ENCODE results near the gene ZCCHC14. TPM values are rescaled to one million over a fixed set of nuclear protein-coding genes. Genes with fewer than 3 reads are reported as not detected.

The ZCCHC14 gene
- total and polyA plus RNA-seq, 11 donors = 6.4 to 18.4 (median 16.1) TPM

DNA sequence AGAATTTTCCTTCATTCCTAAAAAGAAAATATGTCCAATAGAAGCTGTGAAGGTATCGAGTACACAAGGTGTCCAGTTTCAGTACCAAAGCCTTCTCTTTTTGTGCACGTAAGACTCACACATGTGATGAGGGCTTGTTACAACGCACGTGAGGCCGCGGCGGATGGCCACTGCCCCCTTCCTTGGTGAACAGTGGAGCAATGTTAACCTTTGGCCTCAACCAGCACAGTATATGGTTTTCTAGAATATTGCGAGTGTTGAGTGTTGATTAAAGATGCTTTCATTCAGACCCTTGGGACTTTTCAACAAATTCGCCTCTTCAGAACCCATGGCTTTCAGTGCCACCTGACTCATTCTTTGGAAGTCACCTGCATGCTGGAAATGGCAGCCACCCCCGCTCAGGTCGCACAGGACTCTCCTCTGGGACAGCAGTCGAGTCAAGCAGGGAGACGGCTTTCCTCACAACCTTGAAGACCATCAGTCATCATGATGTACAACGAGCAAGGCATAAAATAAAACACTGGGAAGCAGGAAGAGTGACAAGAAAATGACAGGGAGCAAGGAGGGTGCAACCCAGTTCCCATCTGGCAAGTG, 86.2 kb downstream of the ZCCHC14 start:
- H3K27me3 ChIP-seq = no peaks in the 10 kb centered on the region
- peak overlapping the region in 2 of 12 donors; percentile 31 to 41 for H3K27ac ChIP-seq
- H3K4me3 ChIP-seq = no peak overlapping the region
- intact Hi-C loops (cut with DNase I) = no loop called here
- H3K36me3 ChIP-seq = peaks cover 0 to 100% (median 93%) of the 10 kb centered on the region in 9 donors
- ATAC-seq (no peak), DNase-seq (no peak)
- 86 to 93% (median 91%) methylated on average over 14 of the region's 14 CpGs for WGBS, 4 donors
- no peak for TF ChIP-seq POLR2A (IDR thresholded peaks at IDR 0.05)
- TF ChIP-seq, protein P1, sequence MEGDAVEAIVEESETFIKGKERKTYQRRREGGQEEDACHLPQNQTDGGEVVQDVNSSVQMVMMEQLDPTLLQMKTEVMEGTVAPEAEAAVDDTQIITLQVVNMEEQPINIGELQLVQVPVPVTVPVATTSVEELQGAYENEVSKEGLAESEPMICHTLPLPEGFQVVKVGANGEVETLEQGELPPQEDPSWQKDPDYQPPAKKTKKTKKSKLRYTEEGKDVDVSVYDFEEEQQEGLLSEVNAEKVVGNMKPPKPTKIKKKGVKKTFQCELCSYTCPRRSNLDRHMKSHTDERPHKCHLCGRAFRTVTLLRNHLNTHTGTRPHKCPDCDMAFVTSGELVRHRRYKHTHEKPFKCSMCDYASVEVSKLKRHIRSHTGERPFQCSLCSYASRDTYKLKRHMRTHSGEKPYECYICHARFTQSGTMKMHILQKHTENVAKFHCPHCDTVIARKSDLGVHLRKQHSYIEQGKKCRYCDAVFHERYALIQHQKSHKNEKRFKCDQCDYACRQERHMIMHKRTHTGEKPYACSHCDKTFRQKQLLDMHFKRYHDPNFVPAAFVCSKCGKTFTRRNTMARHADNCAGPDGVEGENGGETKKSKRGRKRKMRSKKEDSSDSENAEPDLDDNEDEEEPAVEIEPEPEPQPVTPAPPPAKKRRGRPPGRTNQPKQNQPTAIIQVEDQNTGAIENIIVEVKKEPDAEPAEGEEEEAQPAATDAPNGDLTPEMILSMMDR (IDR thresholded peaks at IDR 0.05) = no peak
- H3K4me1 ChIP-seq = peaks cover 0 to 21% (median 0%) of the 10 kb centered on the region in 12 donors
- H3K9me3 ChIP-seq = no peaks in the 10 kb centered on the region

DNA sequence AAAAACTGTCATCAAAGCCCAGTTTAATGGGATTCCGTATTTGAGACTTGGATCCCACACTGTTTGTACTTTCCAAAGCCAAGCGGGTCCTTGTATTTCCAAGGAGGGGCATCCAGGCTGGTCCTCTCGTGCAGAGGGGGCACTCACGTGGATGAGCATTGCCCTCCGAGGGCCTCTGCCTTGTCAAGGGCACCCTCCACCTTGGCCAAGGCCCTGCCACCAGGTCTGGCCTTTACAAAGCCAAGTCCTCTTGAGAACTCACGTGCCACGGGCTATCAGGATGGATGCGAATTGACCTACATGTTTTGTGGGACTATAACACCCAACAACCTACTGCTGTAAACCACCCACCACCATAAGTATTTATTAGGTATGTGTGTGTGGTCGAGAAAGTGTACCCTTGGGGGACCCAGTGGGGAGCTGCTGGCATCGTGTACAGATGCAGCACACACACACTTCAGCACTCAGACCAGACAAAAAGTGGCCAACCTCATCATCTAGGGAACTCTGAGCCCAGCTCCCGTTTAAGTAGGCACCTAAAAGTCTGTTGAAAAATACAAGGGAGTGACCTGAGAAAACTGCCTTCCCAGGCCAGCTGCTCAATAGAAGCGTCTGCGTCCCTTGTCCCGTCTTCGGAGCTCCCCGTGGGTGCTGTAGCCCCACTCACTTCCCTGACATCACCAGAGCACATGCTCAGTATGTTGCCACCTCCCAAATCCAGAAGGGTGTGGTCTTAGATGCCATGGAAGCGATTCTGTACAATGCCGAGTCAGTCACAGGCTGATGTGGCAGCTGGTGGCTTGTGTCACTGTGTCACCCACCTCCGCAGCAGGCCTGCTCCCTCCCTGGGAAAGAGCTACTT, 87.8 kb downstream of the ZCCHC14 start:
- peaks cover 0 to 21% (median 0%) of the 10 kb centered on the region in 12 donors for H3K4me1 ChIP-seq
- H3K27me3 ChIP-seq = no peaks in the 10 kb centered on the region
- intact Hi-C loops (cut with DNase I) = no loop called here
- no peak overlapping the region for H3K27ac ChIP-seq
- H3K36me3 ChIP-seq = peaks cover 0 to 99% (median 93%) of the 10 kb centered on the region in 9 donors
- no peak overlapping the region for H3K4me3 ChIP-seq
- ATAC-seq (peak in 3 of 4 donors; percentile 28 to 54 (median 45)), DNase-seq (no peak)
- no peaks in the 10 kb centered on the region for H3K9me3 ChIP-seq
- TF ChIP-seq, protein P1 (IDR thresholded peaks at IDR 0.05) = no peak
- TF ChIP-seq POLR2A (IDR thresholded peaks at IDR 0.05) = no peak
- whole genome bisulfite sequencing, 4 donors = 77 to 87% (median 82%) methylated on average over 19 of the region's 19 CpGs

DNA sequence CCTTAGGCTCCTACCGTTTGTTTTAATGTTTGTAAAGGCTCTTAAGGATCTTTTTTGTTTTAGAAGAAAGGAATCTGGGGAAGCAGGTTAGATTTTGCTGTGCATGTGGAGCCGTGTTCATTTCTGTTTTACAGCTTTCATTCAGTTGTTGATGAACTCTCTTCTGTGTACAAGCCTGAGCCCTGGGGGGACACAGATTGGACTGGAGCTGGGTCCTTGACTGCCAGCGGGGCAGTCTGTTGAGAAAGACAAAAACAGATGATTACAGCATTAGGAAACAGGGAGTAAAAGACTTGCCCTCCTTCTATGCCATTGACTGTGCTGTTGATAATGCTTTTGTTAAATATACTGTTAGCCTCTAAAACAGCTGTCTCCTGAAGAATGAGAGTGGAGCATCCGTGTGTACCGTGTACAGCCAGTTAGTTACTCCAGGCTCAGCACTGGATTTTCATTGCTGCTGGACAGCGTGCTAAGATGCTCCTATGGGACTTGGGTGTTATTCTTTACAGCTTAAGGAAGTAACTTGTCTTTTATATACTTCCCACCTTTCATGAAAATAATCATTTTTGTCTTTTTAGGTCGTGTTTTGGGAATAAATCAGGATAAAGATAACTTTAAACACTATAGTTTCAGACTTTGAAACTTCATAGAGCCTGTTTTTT, 97.5 kb downstream of the ZCCHC14 start:
- no peak for TF ChIP-seq POLR2A (IDR thresholded peaks at IDR 0.05)
- TF ChIP-seq, protein P1 (IDR thresholded peaks at IDR 0.05) = no peak
- H3K27me3 ChIP-seq = no peaks in the 10 kb centered on the region
- intact Hi-C loops (cut with DNase I) = loop anchor here in 5 of 10 donors (10.0 kb wide), 3 partner anchors 239 to 831 kb away; partner anchors contain the start of genes KLHDC4 (in 3 of the 5) and FOXC2 (in 1 of the 5)
- H3K36me3 ChIP-seq = peaks cover 0 to 21% (median 17%) of the 10 kb centered on the region in 9 donors
- DNase-seq (no peak), ATAC-seq (no peak)
- peaks cover 11 to 47% (median 29%) of the 10 kb centered on the region in 12 donors for H3K4me1 ChIP-seq
- 61 to 72% (median 67%) methylated on average over 7 of the region's 7 CpGs for WGBS, 4 donors
- no peaks in the 10 kb centered on the region for H3K9me3 ChIP-seq
- H3K4me3 ChIP-seq = no peak overlapping the region
- H3K27ac ChIP-seq = no peak overlapping the region
